Trophoblast cell (in vitro differentiated cells and primary cell): ENCODE measurements around the gene ILK.

Experiments used
- DNase-seq, 2 donors: peaks; one replicate each; pipeline ENCODE4 v3.0.0-alpha.2; 2016
- H2AFZ ChIP-seq: 2 replicates; pipeline ENCODE4 v1.6.1; 2013; ENCODE audit warnings: low read length, moderate library complexity, mild to moderate bottlenecking; ENCODE audit not compliant: insufficient read depth, poor library complexity
- H2AK5ac ChIP-seq: 2 replicates; pipeline ENCODE4 v1.6.1; 2013; ENCODE audit warnings: mild to moderate bottlenecking, low read length
- H2BK120ac ChIP-seq: 2 replicates; pipeline ENCODE4 v1.6.1; 2013; ENCODE audit warnings: low read length, mild to moderate bottlenecking, moderate library complexity; ENCODE audit not compliant: insufficient read depth, poor library complexity
- H2BK12ac ChIP-seq: 2 replicates; pipeline ENCODE4 v1.6.1; 2013; ENCODE audit warnings: mild to moderate bottlenecking, low read length, moderate library complexity
- H2BK5ac ChIP-seq: 2 replicates; pipeline ENCODE4 v1.6.1; 2013; ENCODE audit warnings: low read length, low read depth, moderate library complexity, mild to moderate bottlenecking; ENCODE audit not compliant: poor library complexity
- H3K14ac ChIP-seq: 2 replicates; pipeline ENCODE4 v1.6.1; 2013; ENCODE audit warnings: mild to moderate bottlenecking, low read length
- H3K18ac ChIP-seq: 2 replicates; pipeline ENCODE4 v1.6.1; 2013; ENCODE audit warnings: mild to moderate bottlenecking, low read length
- H3K23ac ChIP-seq: 2 replicates; pipeline ENCODE4 v1.6.1; 2013; ENCODE audit warnings: low read length
- H3K27ac ChIP-seq: 2 replicates; pipeline ENCODE4 v1.5.1; 2013; ENCODE audit warnings: low read depth, mild to moderate bottlenecking, inconsistent platforms, low read length, moderate library complexity
- H3K27me3 ChIP-seq: 2 replicates; pipeline ENCODE4 v1.6.1; 2013; ENCODE audit warnings: inconsistent platforms, mild to moderate bottlenecking, low read length, moderate library complexity; ENCODE audit not compliant: insufficient read depth
- H3K36me3 ChIP-seq, 2 experiments: 1 replicate in 1 of 2; 2 replicates in 1 of 2; pipeline ENCODE4 v1.6.1; 2013; ENCODE audit warnings: low read length in 2 of 2, mild to moderate bottlenecking in 2 of 2, moderate library complexity in 1 of 2; ENCODE audit not compliant: insufficient read depth in 2 of 2, control insufficient read depth in 1 of 2
- H3K4ac ChIP-seq: 2 replicates; pipeline ENCODE4 v1.6.1; 2013; ENCODE audit warnings: low read depth, mild to moderate bottlenecking, low read length, moderate library complexity
- H3K4me1 ChIP-seq, 2 experiments: 1 replicate in 1 of 2; 2 replicates in 1 of 2; pipeline ENCODE4 v1.6.1; 2013; ENCODE audit warnings: low read length in 2 of 2, mild to moderate bottlenecking in 2 of 2, moderate library complexity in 1 of 2; ENCODE audit not compliant: insufficient read depth in 2 of 2, control insufficient read depth in 1 of 2
- H3K4me2 ChIP-seq: 2 replicates; pipeline ENCODE4 v1.6.1; 2013; ENCODE audit warnings: inconsistent platforms, mild to moderate bottlenecking, low read length, moderate library complexity
- H3K4me3 ChIP-seq: 2 replicates; pipeline ENCODE4 v1.5.1; 2013; ENCODE audit warnings: mild to moderate bottlenecking, low read depth, low read length, inconsistent platforms
- H3K79me1 ChIP-seq: one replicate; pipeline ENCODE4 v1.6.1; 2013; ENCODE audit warnings: low read length
- H3K79me2 ChIP-seq: 2 replicates; pipeline ENCODE4 v1.6.1; 2013; ENCODE audit warnings: low read length, mild to moderate bottlenecking; ENCODE audit not compliant: control insufficient read depth, insufficient read depth, poor library complexity
- H3K9ac ChIP-seq: 2 replicates; pipeline ENCODE4 v1.6.1; 2013; ENCODE audit warnings: mild to moderate bottlenecking, low read length
- H3K9me3 ChIP-seq: 2 replicates; pipeline ENCODE4 v1.6.1; 2013; ENCODE audit warnings: low read depth, mild to moderate bottlenecking, control low read depth, inconsistent platforms, low read length; ENCODE audit not compliant: insufficient read depth
- H4K12ac ChIP-seq: 2 replicates; pipeline ENCODE4 v1.6.1; 2013; ENCODE audit warnings: low read depth, mild to moderate bottlenecking, low read length, moderate library complexity
- H4K8ac ChIP-seq: 2 replicates; pipeline ENCODE4 v1.6.1; 2013; ENCODE audit warnings: low read depth, mild to moderate bottlenecking, low read length, moderate library complexity
- H4K91ac ChIP-seq: one replicate; pipeline ENCODE4 v1.6.1; 2013; ENCODE audit warnings: low read depth, mild to moderate bottlenecking, low read length, moderate library complexity
- WGBS: extraction: QIAGEN DNeasy Blood & Tissue Kit; methylation state at CpG from one replicate; pipeline ENCODE4 v1.1.7; 2013; ENCODE audit warnings: missing lambda C conversion rate; ENCODE audit not compliant: insufficient read length, insufficient coverage; ENCODE audit errors: extremely low coverage; 5-methylcytosine and 5-hydroxymethylcytosine counted together

ILK gene

GRCh38 chr11:6586434-6587359 lies 16.9 kb upstream of the ILK start:
- Histone ChIP-seq H3K23ac (no peak overlapping the region), H3K14ac (no peak overlapping the region), H3K27ac (no peak overlapping the region), H2AK5ac (no peak overlapping the region), H3K18ac (no peak overlapping the region), H3K4me2 (no peak overlapping the region), H3K9me3 (no peaks in the 10 kb centered on the region), H3K79me1 (no peaks in the 10 kb centered on the region), H3K27me3 (no peaks in the 10 kb centered on the region), H3K4me1 (no peaks in the 10 kb centered on the region), H2BK5ac (no peak overlapping the region), H3K4ac (no peak overlapping the region), H3K79me2 (peaks cover 2% of the 10 kb centered on the region), H4K91ac (no peak overlapping the region), H4K12ac (no peak overlapping the region), H2BK120ac (no peak overlapping the region), H4K8ac (no peak overlapping the region), H3K36me3 (no peaks in the 10 kb centered on the region), H3K4me3 (no peak overlapping the region), H2BK12ac (no peak overlapping the region), H2AFZ (no peak overlapping the region), H3K9ac (no peak overlapping the region)
- DNase-seq: no peak
- WGBS: no CpG with 5 or more reads among the region's 25 CpGs

GRCh38 chr11:6587360-6587953 lies 16.1 kb upstream of the ILK start:
- Histone ChIP-seq H3K79me1 (no peaks in the 10 kb centered on the region), H3K9me3 (no peaks in the 10 kb centered on the region), H2BK12ac (no peak overlapping the region), H2BK5ac (no peak overlapping the region), H2AFZ (no peak overlapping the region), H3K18ac (no peak overlapping the region), H3K27ac (no peak overlapping the region), H2AK5ac (no peak overlapping the region), H3K79me2 (peaks cover 2% of the 10 kb centered on the region), H4K8ac (no peak overlapping the region), H3K4me3 (no peak overlapping the region), H3K9ac (no peak overlapping the region), H3K36me3 (no peaks in the 10 kb centered on the region), H3K23ac (no peak overlapping the region), H2BK120ac (no peak overlapping the region), H4K12ac (no peak overlapping the region), H3K14ac (no peak overlapping the region), H3K4me2 (no peak overlapping the region), H3K4ac (no peak overlapping the region), H3K27me3 (no peaks in the 10 kb centered on the region), H4K91ac (no peak overlapping the region), H3K4me1 (no peaks in the 10 kb centered on the region)
- WGBS: no CpG with 5 or more reads among the region's 11 CpGs
- DNase-seq: no peak

GRCh38 chr11:6588018-6588417 lies 15.6 kb upstream of the ILK start:
- DNase-seq: no peak
- no CpG with 5 or more reads among the region's 1 CpG for WGBS

GRCh38 chr11:6594142-6594768 lies 9.3 kb upstream of the ILK start:
- Histone ChIP-seq H3K36me3 (peaks cover 2 to 9% of the 10 kb centered on the region in 2 experiments), H3K4me1 (peaks cover 0 to 4% of the 10 kb centered on the region in 2 experiments), H2AFZ (no peak overlapping the region), H3K79me2 (no peaks in the 10 kb centered on the region), H3K4ac (no peak overlapping the region), H4K8ac (no peak overlapping the region), H3K23ac (no peak overlapping the region), H4K12ac (no peak overlapping the region), H2BK5ac (no peak overlapping the region), H3K18ac (no peak overlapping the region), H2BK12ac (no peak overlapping the region), H3K27me3 (no peaks in the 10 kb centered on the region), H2AK5ac (no peak overlapping the region), H3K4me3 (no peak overlapping the region), H3K4me2 (no peak overlapping the region), H3K9me3 (no peaks in the 10 kb centered on the region), H2BK120ac (no peak overlapping the region), H4K91ac (no peak overlapping the region), H3K14ac (no peak overlapping the region), H3K79me1 (no peaks in the 10 kb centered on the region), H3K27ac (no peak overlapping the region), H3K9ac (no peak overlapping the region)
- WGBS: no CpG with 5 or more reads among the region's 3 CpGs
- DNase-seq: no peak

More at GRCh38 chr11:6588018-6588417, 15.6 kb upstream of the ILK start:
- H3K9ac ChIP-seq: no peak overlapping the region
- no peak overlapping the region for H3K18ac ChIP-seq
- no peak overlapping the region for H2BK5ac ChIP-seq
- no peak overlapping the region for H4K12ac ChIP-seq
- no peak overlapping the region for H2AK5ac ChIP-seq
- H3K9me3 ChIP-seq: no peaks in the 10 kb centered on the region
- H3K79me1 ChIP-seq: no peaks in the 10 kb centered on the region
- H4K8ac ChIP-seq: no peak overlapping the region
- no peak overlapping the region for H2AFZ ChIP-seq
- H2BK120ac ChIP-seq: no peak overlapping the region
- no peak overlapping the region for H3K14ac ChIP-seq
- H3K27me3 ChIP-seq: no peaks in the 10 kb centered on the region
- no peaks in the 10 kb centered on the region for H3K36me3 ChIP-seq
- no peak overlapping the region for H4K91ac ChIP-seq
- peaks cover 2% of the 10 kb centered on the region for H3K79me2 ChIP-seq
- H3K4me3 ChIP-seq: no peak overlapping the region
- H3K4me2 ChIP-seq: no peak overlapping the region
- H3K27ac ChIP-seq: no peak overlapping the region
- no peak overlapping the region for H3K4ac ChIP-seq
- no peak overlapping the region for H3K23ac ChIP-seq
- no peak overlapping the region for H2BK12ac ChIP-seq
- H3K4me1 ChIP-seq: no peaks in the 10 kb centered on the region
